KMS-11 (cell line): Measurements from ENCODE around the gene TLCD3B.

Experiments
- H2AFZ ChIP-seq: fragments of 200-600 bp; sonication (generic); 2 replicates; pipeline ENCODE4 v1.6.1; 2016; ENCODE audit warnings: antibody characterized with exemption, mixed run types, low read depth
- H3K27ac ChIP-seq: fragments of 200-600 bp; sonication (generic); 2 replicates; pipeline ENCODE4 v1.6.1; 2016; ENCODE audit warnings: mild to moderate bottlenecking, mixed run types
- H3K27me3 ChIP-seq: fragments of 200-600 bp; sonication (generic); 2 replicates; pipeline ENCODE4 v1.6.1; 2017; ENCODE audit warnings: mild to moderate bottlenecking, low read depth, mixed run types, moderate library complexity; ENCODE audit not compliant: insufficient read depth
- H3K36me3 ChIP-seq: fragments of 200-600 bp; sonication (generic); 2 replicates; pipeline ENCODE4 v1.6.1; 2017; ENCODE audit warnings: mild to moderate bottlenecking, mixed run types; ENCODE audit not compliant: insufficient read depth
- H3K4me1 ChIP-seq: fragments of 200-600 bp; sonication (generic); 2 replicates; pipeline ENCODE4 v1.6.1; 2016; ENCODE audit warnings: mild to moderate bottlenecking, low read depth, mixed run types; ENCODE audit not compliant: poor library complexity, severe bottlenecking
- H3K4me2 ChIP-seq: fragments of 200-600 bp; sonication (generic); 2 replicates; pipeline ENCODE4 v1.7.0; 2016; ENCODE audit warnings: mild to moderate bottlenecking, mixed run types
- H3K4me3 ChIP-seq: fragments of 200-600 bp; sonication (generic); IDR thresholded peaks from 2 replicates; pipeline ENCODE4 v1.6.1; 2017; ENCODE audit warnings: low read depth, low read length, mixed read lengths; ENCODE audit not compliant: insufficient read depth
- H3K79me2 ChIP-seq: fragments of 200-600 bp; sonication (generic); 2 replicates; pipeline ENCODE4 v1.6.1; 2016; ENCODE audit warnings: low read depth, mixed run types; ENCODE audit not compliant: insufficient read depth
- H3K9ac ChIP-seq: fragments of 200-600 bp; sonication (generic); 2 replicates; pipeline ENCODE4 v1.6.1; 2016; ENCODE audit warnings: mild to moderate bottlenecking, mixed run types
- H4K20me1 ChIP-seq: fragments of 200-600 bp; sonication (generic); 2 replicates; pipeline ENCODE4 v1.6.1; 2016; ENCODE audit warnings: mild to moderate bottlenecking, mixed run types; ENCODE audit not compliant: insufficient read depth
- TF ChIP-seq, protein P1 (sequence below): fragments of 200-600 bp; sonication (generic); conservative IDR thresholded peaks from 2 replicates; pipeline ENCODE4 v1.6.1; 2017; ENCODE audit warnings: low read depth, mild to moderate bottlenecking, antibody characterized with exemption, low read length, moderate library complexity, mixed read lengths

The TLCD3B gene

DNA sequence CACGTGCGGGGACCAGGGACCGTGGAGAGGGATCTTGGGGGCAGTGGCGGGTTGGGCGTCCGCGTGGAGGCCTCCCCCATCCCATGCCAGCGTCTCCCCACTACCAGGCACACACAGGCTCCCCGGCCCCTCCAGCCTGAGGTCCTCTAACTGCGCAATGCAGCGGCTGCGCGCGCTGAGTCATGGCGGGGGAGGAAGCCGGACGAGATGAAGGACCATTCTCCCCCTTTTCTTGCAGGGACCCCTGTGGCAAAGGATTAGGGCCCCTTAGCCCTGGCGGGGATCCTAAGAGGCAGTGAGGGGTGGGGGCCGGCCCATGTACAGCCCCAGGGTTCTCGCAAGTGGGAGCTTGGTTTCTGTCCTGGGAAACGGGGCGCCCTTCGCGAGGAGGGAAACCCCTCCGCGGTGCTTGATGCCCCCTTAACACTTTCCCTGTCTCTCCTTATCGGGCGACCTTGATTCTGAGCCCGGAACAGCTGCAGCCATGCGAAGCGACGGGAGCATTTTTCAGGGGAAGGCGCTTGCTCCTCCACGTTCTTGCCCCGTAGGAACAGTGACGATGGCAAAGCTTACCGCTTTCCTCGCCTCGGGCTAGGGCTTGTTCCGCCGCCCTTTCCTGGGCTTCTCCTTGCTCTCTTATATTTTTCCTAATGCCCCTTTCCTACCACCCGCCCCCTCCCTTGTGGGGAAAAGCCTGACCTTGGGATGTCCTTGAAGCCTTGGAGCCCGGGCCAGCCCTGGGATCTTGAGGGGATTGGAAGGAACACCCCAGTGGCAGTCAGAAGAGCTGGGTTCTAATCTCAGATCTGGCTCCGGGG lies 35.1 kb upstream of the TLCD3B start:
- peak overlapping the region; percentile 29 for H3K4me3 ChIP-seq
- peaks cover 37% of the 10 kb centered on the region for H3K4me1 ChIP-seq
- H3K27ac ChIP-seq = peak overlapping the region; percentile 95
- H3K36me3 ChIP-seq = peaks cover 27% of the 10 kb centered on the region; the same call in 1 of the 2 replicates
- no peak overlapping the region for H2AFZ ChIP-seq
- no peaks in the 10 kb centered on the region for H3K27me3 ChIP-seq
- TF ChIP-seq, protein P1, sequence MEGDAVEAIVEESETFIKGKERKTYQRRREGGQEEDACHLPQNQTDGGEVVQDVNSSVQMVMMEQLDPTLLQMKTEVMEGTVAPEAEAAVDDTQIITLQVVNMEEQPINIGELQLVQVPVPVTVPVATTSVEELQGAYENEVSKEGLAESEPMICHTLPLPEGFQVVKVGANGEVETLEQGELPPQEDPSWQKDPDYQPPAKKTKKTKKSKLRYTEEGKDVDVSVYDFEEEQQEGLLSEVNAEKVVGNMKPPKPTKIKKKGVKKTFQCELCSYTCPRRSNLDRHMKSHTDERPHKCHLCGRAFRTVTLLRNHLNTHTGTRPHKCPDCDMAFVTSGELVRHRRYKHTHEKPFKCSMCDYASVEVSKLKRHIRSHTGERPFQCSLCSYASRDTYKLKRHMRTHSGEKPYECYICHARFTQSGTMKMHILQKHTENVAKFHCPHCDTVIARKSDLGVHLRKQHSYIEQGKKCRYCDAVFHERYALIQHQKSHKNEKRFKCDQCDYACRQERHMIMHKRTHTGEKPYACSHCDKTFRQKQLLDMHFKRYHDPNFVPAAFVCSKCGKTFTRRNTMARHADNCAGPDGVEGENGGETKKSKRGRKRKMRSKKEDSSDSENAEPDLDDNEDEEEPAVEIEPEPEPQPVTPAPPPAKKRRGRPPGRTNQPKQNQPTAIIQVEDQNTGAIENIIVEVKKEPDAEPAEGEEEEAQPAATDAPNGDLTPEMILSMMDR = no peak
- peak overlapping the region; percentile 85 for H3K9ac ChIP-seq
- peaks cover 7% of the 10 kb centered on the region; the same call in 1 of the 2 replicates for H4K20me1 ChIP-seq
- H3K79me2 ChIP-seq = peaks cover 41% of the 10 kb centered on the region
- H3K4me2 ChIP-seq = peak overlapping the region; percentile 75

DNA sequence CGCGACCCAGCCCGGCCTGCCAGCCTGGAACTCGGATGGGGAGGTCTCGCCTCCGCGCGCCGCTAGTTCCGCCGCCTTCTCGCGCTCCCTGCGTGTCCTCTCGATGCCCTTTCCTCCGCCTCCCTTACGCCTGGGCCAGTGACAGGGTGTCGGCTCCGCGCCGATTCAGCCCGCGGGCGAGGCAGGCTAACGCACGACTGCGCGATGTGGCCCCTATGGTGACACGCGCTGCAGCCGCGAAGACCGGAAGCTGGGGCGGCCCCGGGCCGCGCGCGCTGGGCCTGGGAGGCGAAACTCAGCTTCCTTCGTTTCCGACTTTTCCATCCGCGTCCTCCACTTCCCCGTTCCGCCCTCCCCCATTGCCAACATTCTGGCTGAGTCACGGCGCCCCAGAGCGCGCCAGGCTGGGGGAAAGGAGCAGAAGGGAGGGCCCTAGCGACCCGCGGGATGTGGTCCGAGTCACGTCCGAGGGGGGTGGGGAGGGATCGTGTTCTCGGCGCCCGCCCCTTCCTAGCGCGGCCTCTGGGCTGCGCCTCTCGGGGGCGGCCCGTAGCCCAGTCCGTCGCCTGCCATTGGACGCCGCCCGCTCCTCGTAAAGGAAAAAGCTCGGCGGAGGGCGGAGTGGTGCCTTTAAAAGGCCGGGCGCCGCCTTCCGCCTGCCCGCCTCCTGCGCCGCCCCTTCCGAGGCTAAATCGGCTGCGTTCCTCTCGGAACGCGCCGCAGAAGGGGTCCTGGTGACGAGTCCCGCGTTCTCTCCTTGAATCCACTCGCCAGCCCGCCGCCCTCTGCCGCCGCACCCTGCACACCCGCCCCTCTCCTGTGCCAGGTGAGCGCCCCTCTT lies 34.3 kb upstream of the TLCD3B start, which contains the start of gene ALDOA:
Gene ALDOA (plus strand): TSS at position 659 of the 841 bp plus-strand sequence. CDS start 1,138 bp downstream, outside the sequence.
- Histone ChIP-seq H3K79me2 (peaks cover 41% of the 10 kb centered on the region), H2AFZ (peak within 1 kb of the TSS; percentile 74; the same call in 1 of the 2 replicates), H3K4me1 (peaks cover 45% of the 10 kb centered on the region), H4K20me1 (peaks cover 7% of the 10 kb centered on the region; the same call in 1 of the 2 replicates), H3K27me3 (no peaks in the 10 kb centered on the region), H3K9ac (peak within 1 kb of the TSS; percentile 85), H3K4me3 (peak within 1 kb of the TSS; percentile 29), H3K4me2 (peak within 1 kb of the TSS; percentile 97), H3K27ac (peak within 1 kb of the TSS; percentile 95), H3K36me3 (peaks cover 22% of the 10 kb centered on the region; the same call in 1 of the 2 replicates)
- TF ChIP-seq, protein P1 = no peak

DNA sequence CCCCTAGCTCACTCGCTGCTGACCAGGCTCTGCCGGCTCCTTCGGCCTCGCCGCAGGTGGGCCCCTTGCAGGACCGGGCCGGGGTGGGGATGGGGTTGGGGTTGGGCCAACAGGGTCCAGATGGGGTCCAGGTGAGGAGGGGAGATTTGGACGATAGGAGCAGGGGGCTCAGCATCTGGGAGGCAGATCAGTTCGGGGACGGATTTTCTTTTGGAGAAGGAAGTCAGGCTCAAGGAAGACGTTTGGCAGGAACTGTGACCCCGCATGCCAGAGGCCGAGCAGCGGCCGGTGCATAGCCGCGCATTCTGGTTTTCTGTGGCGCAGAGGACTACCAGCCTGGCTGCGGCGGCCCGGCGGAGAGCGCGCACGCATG lies 33.6 kb upstream of the TLCD3B start:
- H3K36me3 ChIP-seq = peaks cover 18% of the 10 kb centered on the region; the same call in 1 of the 2 replicates
- TF ChIP-seq, protein P1 = no peak
- H3K27me3 ChIP-seq = no peaks in the 10 kb centered on the region
- peaks cover 45% of the 10 kb centered on the region for H3K4me1 ChIP-seq
- peaks cover 41% of the 10 kb centered on the region for H3K79me2 ChIP-seq
- H4K20me1 ChIP-seq = peaks cover 7% of the 10 kb centered on the region; the same call in 1 of the 2 replicates
- peak overlapping the region; percentile 7 for H3K4me3 ChIP-seq
- peak overlapping the region; percentile 95 for H3K27ac ChIP-seq
- H2AFZ ChIP-seq = peak overlapping the region; percentile 74; the same call in 1 of the 2 replicates
- peak overlapping the region; percentile 85 for H3K9ac ChIP-seq
- peak overlapping the region; percentile 97 for H3K4me2 ChIP-seq

DNA sequence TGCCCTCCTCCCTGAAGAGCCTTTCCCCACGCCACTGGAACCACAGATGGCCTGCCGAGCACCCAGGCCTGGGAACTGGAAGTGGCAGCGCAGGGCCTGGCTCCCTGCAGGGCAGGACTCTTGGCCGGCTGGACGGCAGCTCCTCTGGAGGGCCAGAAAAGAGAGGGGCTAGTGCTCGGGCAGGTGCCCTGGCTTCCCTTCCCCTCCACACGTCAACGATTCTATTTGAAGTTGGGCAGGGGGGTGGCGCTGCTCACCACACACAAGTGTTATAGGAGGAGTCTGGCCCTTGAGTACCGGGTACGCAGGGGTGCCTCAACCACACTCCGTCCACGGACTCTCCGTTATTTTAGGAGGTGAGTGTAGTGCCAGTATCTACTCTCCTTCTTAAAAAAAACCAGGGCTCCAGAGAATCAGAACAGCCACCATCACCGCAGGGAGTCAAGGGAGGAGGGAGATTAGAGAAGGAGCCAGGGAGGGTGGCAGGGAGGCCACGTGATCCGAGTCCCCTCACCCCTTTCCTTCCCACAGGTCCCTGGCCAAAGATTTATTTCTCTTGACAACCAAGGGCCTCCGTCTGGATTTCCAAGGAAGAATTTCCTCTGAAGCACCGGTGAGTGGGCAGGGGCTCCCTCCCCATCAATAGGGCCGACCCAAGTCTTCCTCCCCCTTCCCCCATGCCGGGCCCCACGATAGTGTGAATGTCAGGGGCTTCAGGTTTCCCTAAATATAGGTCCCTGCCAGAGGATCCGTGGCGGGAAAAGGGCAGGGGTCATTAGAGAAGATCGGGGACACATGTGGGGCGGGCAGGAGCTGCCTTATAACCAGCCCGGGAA lies 33.0 kb upstream of the TLCD3B start:
- Histone ChIP-seq H3K27me3 (no peaks in the 10 kb centered on the region), H3K4me2 (peak overlapping the region; percentile 97), H2AFZ (peak overlapping the region; percentile 74), H3K27ac (peak overlapping the region; percentile 95), H3K9ac (peak overlapping the region; percentile 85), H4K20me1 (peaks cover 7% of the 10 kb centered on the region; the same call in 1 of the 2 replicates), H3K4me1 (peaks cover 45% of the 10 kb centered on the region), H3K79me2 (peaks cover 41% of the 10 kb centered on the region), H3K36me3 (peaks cover 12% of the 10 kb centered on the region; the same call in 1 of the 2 replicates), H3K4me3 (no peak overlapping the region)
- TF ChIP-seq, protein P1 = peak; percentile 57
